GM12865 (cell line): Measurements from ENCODE around the gene RNF148.

Source experiments
- DNase-seq: peaks from one replicate; pipeline ENCODE4 v3.0.0; 2010; ENCODE audit warnings: low read depth
- H3K4me3 ChIP-seq: 2 replicates; pipeline ENCODE4 v1.5.1; 2011; ENCODE audit warnings: mild to moderate bottlenecking, low read depth, low read length, control low read depth
- CTCF ChIP-seq: IDR thresholded peaks from 2 replicates; pipeline ENCODE4 v1.5.1; 2011; ENCODE audit warnings: low read length, control low read depth, low read depth, inconsistent platforms; ENCODE audit not compliant: insufficient read depth; ENCODE audit errors: missing control alignments

Gene RNF148

GRCh38 chr7:122727759-122728158, 25.0 kb upstream of the RNF148 start:
- H3K4me3 ChIP-seq = no peak overlapping the region
- DNase-seq = no peak
- no peak for TF ChIP-seq CTCF

- no peak for TF ChIP-seq CTCF
- no peak for DNase-seq
Observed at GRCh38 chr7:122727354-122727753, 24.6 kb upstream of the RNF148 start.

GRCh38 chr7:122726881-122727280, 24.2 kb upstream of the RNF148 start:
- TF ChIP-seq CTCF = no peak
- no peak for DNase-seq
- H3K4me3 ChIP-seq = no peak overlapping the region

More at GRCh38 chr7:122727354-122727753, 24.6 kb upstream of the RNF148 start:
- H3K4me3 ChIP-seq = no peak overlapping the region

GRCh38 chr7:122724366-122724765, 21.6 kb upstream of the RNF148 start:
- no peak overlapping the region for H3K4me3 ChIP-seq
- TF ChIP-seq CTCF = no peak

GRCh38 chr7:122719010-122719578, 16.4 kb upstream of the RNF148 start:
- TF ChIP-seq CTCF = no peak
- DNase-seq = peak; percentile 58
- H3K4me3 ChIP-seq = no peak overlapping the region

More at GRCh38 chr7:122724366-122724765, 21.6 kb upstream of the RNF148 start:
- DNase-seq = no peak

- DNase-seq = no peak
- no peak for TF ChIP-seq CTCF
- H3K4me3 ChIP-seq = no peak overlapping the region
Observed at GRCh38 chr7:122717356-122718089, 14.8 kb upstream of the RNF148 start.

GRCh38 chr7:122715183-122715582, 12.5 kb upstream of the RNF148 start:
- DNase-seq = no peak
- peak overlapping the region; percentile 13 for H3K4me3 ChIP-seq
- TF ChIP-seq CTCF = no peak
